Liver (tissue), 9 donors: ENCODE data around the gene NHSL2. TPM values are rescaled to one million over a fixed set of nuclear protein-coding genes. Genes with fewer than 3 reads are reported as not detected.

Experiments used
- DNase-seq: peaks from one replicate; pipeline ENCODE4 v3.0.0-alpha.2; 2017; ENCODE audit warnings: low spot score
- H3K27ac ChIP-seq, 2 donors: one replicate each; pipeline ENCODE4 v1.7.0; 2013; ENCODE audit warnings: inconsistent platforms in 2 of 2, low read length in 2 of 2, control low read depth in 1 of 2, low read depth in 1 of 2, mild to moderate bottlenecking in 1 of 2
- H3K27me3 ChIP-seq, 4 donors: one replicate each; pipeline versions ENCODE4 v1.6.1 to v1.7.0; 2013; ENCODE audit warnings: low read length in 3 of 4, inconsistent platforms in 1 of 4, mild to moderate bottlenecking in 1 of 4, moderate library complexity in 1 of 4; ENCODE audit not compliant: control insufficient read depth in 4 of 4, insufficient read depth in 4 of 4
- H3K36me3 ChIP-seq, 4 donors: one replicate each; pipeline versions ENCODE4 v1.6.1 to v1.7.0; 2013; ENCODE audit warnings: low read length in 3 of 4, mild to moderate bottlenecking in 3 of 4, low read depth in 1 of 4, moderate library complexity in 1 of 4; ENCODE audit not compliant: control insufficient read depth in 4 of 4, insufficient read depth in 3 of 4
- H3K4me1 ChIP-seq, 4 donors: one replicate each; pipeline versions ENCODE4 v1.6.1 to v1.7.0; 2013; ENCODE audit warnings: low read length in 3 of 4, mild to moderate bottlenecking in 3 of 4, moderate library complexity in 1 of 4; ENCODE audit not compliant: control insufficient read depth in 4 of 4, insufficient read depth in 4 of 4
- H3K4me3 ChIP-seq, 3 donors: one replicate each; pipeline versions ENCODE4 v1.6.1 to v1.7.0; 2013; ENCODE audit warnings: low read length in 3 of 3, control low read depth in 1 of 3, low read depth in 1 of 3, mild to moderate bottlenecking in 1 of 3
- H3K9ac ChIP-seq, 2 donors: one replicate each; pipeline ENCODE4 v1.7.0; 2013; ENCODE audit warnings: low read length in 2 of 2, mild to moderate bottlenecking in 2 of 2, moderate library complexity in 2 of 2, control low read depth in 1 of 2, low read depth in 1 of 2
- H3K9me3 ChIP-seq, 4 donors: one replicate each; pipeline versions ENCODE4 v1.6.1 to v1.7.0; 2013; ENCODE audit warnings: low read length in 3 of 4; ENCODE audit not compliant: control insufficient read depth in 4 of 4
- EGR1 ChIP-seq, 2 donors: IDR thresholded peaks; 2 replicates each; pipeline ENCODE4 v1.6.1; 2016 to 2018; ENCODE audit warnings: antibody characterized with exemption in 2 of 2, low read depth in 2 of 2
- FOXA1 ChIP-seq: IDR thresholded peaks from 2 replicates; pipeline ENCODE4 v1.6.1; 2016; ENCODE audit warnings: antibody characterized with exemption
- FOXA2 ChIP-seq: IDR thresholded peaks from 2 replicates; pipeline ENCODE4 v1.6.1; 2016; ENCODE audit warnings: antibody characterized with exemption
- HNF4A ChIP-seq, 2 donors: conservative IDR thresholded peaks; 2 replicates each; pipeline ENCODE4 v1.6.1; 2016; ENCODE audit warnings: antibody characterized with exemption in 2 of 2, mild to moderate bottlenecking in 2 of 2
- HNF4G ChIP-seq: IDR thresholded peaks from 2 replicates; pipeline ENCODE4 v1.6.1; 2016; ENCODE audit warnings: antibody characterized with exemption
- JUND ChIP-seq, 2 donors: IDR thresholded peaks; 2 replicates each; pipeline ENCODE4 v1.6.1; 2016; ENCODE audit warnings: antibody characterized with exemption in 2 of 2
- NR2F2 ChIP-seq: IDR thresholded peaks from 2 replicates; pipeline ENCODE4 v1.6.1; 2016; ENCODE audit warnings: antibody characterized with exemption
- RAD21 ChIP-seq, 2 donors: IDR thresholded peaks; 2 replicates each; pipeline ENCODE4 v1.6.1; 2016; ENCODE audit warnings: antibody characterized with exemption in 2 of 2, mild to moderate bottlenecking in 2 of 2
- REST ChIP-seq: IDR thresholded peaks from 2 replicates; pipeline ENCODE4 v1.6.1; 2016; ENCODE audit warnings: antibody characterized with exemption, mild to moderate bottlenecking
- RXRA ChIP-seq, 2 donors: IDR thresholded peaks; 2 replicates each; pipeline ENCODE4 v1.6.1; 2017 to 2018; ENCODE audit warnings: antibody characterized with exemption in 2 of 2, mild to moderate bottlenecking in 1 of 2
- SP1 ChIP-seq: IDR thresholded peaks from 2 replicates; pipeline ENCODE4 v1.6.1; 2018; ENCODE audit warnings: antibody characterized with exemption, mild to moderate bottlenecking
- TAF1 ChIP-seq: conservative IDR thresholded peaks from 2 replicates; pipeline ENCODE4 v1.6.1; 2016; ENCODE audit warnings: antibody characterized with exemption, mild to moderate bottlenecking
- YY1 ChIP-seq: IDR thresholded peaks from 2 replicates; pipeline ENCODE4 v1.6.1; 2016; ENCODE audit warnings: antibody characterized with exemption, mild to moderate bottlenecking
- WGBS: extraction: QIAGEN DNeasy Blood & Tissue Kit; methylation state at CpG from one replicate; pipeline ENCODE4 v1.1.7; 2013; 5-methylcytosine and 5-hydroxymethylcytosine counted together
- polyA plus RNA-seq, 2 donors: library from polyadenylated mRNA; stranded (reverse) in 1 of 2; unstranded in 1 of 2; fragments of 200-250 nt in 1 of 2; fragments of >200 nt in 1 of 2; fragmentation: Nextera tagmentation in 1 of 2; extraction: Ambion mirVana in 1 of 2; gene quantifications; one replicate each; pipeline versions ENCODE4 v1.2.1 to v1.2.3, GENCODE V29; 2013 to 2015
- total RNA-seq, 2 donors: library from RNA; depleted of rRNA; stranded (reverse); fragments of >200 nt; gene quantifications; one replicate each; pipeline ENCODE4 v1.2.3, GENCODE V29; 2014
- TF ChIP-seq, protein P1 (sequence below): IDR thresholded peaks from 2 replicates; pipeline ENCODE4 v1.6.1; 2016; ENCODE audit warnings: antibody characterized with exemption
- TF ChIP-seq, protein P2 (sequence below): fragments of 150-350 bp; IDR thresholded peaks from 2 replicates; pipeline ENCODE4 v1.5.1; 2017; ENCODE audit warnings: improper control_type of control experiment, low read depth, low read length; ENCODE audit not compliant: missing input control
- TF ChIP-seq, protein P3 (sequence below): IDR thresholded peaks from 2 replicates; pipeline ENCODE4 v1.6.1; 2016; ENCODE audit warnings: antibody characterized with exemption
- TF ChIP-seq, protein P4 (sequence below): IDR thresholded peaks from 2 replicates; pipeline ENCODE4 v1.6.1; 2016; ENCODE audit warnings: antibody characterized with exemption
- donor health status: healthy.
- donor health status: healthy.
- donor health status: healthy.
- donor health status: healthy.
- donor health status: healthy.

Gene NHSL2
- total and polyA plus RNA-seq, 4 donors = 0.45 to 1.3 (median 1.1) TPM

DNA sequence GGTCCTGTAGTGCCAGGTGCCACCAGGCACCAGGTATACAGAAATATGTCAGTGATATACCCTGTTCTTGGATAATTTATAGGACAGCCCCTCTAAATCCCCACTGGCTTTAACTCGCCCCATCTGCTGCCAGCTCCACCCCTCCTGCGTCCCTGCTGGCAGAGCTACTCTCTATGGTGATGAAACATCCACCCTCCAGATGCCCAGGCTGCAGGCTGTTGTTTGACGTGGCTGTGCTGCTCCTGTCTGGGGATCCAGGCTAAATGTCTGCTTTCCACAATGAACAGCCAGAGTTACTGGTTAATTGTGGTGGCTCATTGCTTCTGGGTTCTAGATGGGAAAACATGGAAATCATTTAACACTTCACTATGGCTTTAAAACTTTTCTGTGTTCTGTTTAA, 12.9 kb downstream of the NHSL2 start:
- H3K27me3 ChIP-seq = no peaks in the 10 kb centered on the region
- no peak overlapping the region for H3K9ac ChIP-seq
- H3K4me1 ChIP-seq = no peaks in the 10 kb centered on the region
- TF ChIP-seq NR2F2 = no peak
- no peak for TF ChIP-seq REST
- TF ChIP-seq, protein P1, sequence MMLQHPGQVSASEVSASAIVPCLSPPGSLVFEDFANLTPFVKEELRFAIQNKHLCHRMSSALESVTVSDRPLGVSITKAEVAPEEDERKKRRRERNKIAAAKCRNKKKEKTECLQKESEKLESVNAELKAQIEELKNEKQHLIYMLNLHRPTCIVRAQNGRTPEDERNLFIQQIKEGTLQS = no peak
- TF ChIP-seq, protein P2, sequence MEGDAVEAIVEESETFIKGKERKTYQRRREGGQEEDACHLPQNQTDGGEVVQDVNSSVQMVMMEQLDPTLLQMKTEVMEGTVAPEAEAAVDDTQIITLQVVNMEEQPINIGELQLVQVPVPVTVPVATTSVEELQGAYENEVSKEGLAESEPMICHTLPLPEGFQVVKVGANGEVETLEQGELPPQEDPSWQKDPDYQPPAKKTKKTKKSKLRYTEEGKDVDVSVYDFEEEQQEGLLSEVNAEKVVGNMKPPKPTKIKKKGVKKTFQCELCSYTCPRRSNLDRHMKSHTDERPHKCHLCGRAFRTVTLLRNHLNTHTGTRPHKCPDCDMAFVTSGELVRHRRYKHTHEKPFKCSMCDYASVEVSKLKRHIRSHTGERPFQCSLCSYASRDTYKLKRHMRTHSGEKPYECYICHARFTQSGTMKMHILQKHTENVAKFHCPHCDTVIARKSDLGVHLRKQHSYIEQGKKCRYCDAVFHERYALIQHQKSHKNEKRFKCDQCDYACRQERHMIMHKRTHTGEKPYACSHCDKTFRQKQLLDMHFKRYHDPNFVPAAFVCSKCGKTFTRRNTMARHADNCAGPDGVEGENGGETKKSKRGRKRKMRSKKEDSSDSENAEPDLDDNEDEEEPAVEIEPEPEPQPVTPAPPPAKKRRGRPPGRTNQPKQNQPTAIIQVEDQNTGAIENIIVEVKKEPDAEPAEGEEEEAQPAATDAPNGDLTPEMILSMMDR = no peak
- no peak for TF ChIP-seq JUND (IDR thresholded peaks at IDR 0.05)
- TF ChIP-seq FOXA1 = no peak
- no peak for TF ChIP-seq HNF4G
- no peak for TF ChIP-seq SP1
- no peak for TF ChIP-seq TAF1
- TF ChIP-seq FOXA2 = no peak
- TF ChIP-seq RAD21 (IDR thresholded peaks at IDR 0.05) = no peak
- TF ChIP-seq, protein P3, sequence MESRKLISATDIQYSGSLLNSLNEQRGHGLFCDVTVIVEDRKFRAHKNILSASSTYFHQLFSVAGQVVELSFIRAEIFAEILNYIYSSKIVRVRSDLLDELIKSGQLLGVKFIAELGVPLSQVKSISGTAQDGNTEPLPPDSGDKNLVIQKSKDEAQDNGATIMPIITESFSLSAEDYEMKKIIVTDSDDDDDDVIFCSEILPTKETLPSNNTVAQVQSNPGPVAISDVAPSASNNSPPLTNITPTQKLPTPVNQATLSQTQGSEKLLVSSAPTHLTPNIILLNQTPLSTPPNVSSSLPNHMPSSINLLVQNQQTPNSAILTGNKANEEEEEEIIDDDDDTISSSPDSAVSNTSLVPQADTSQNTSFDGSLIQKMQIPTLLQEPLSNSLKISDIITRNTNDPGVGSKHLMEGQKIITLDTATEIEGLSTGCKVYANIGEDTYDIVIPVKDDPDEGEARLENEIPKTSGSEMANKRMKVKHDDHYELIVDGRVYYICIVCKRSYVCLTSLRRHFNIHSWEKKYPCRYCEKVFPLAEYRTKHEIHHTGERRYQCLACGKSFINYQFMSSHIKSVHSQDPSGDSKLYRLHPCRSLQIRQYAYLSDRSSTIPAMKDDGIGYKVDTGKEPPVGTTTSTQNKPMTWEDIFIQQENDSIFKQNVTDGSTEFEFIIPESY = no peak
- 72% methylated on average over 3 of the region's 3 CpGs for WGBS
- no peaks in the 10 kb centered on the region for H3K36me3 ChIP-seq
- H3K4me3 ChIP-seq = no peak overlapping the region
- H3K27ac ChIP-seq = no peak overlapping the region
- no peak for DNase-seq
- no peaks in the 10 kb centered on the region for H3K9me3 ChIP-seq

- DNase-seq = no peak
- WGBS = 88% methylated on average over 7 of the region's 7 CpGs
- TF ChIP-seq REST (no peak), RXRA (IDR thresholded peaks at IDR 0.05) (no peak), YY1 (no peak), HNF4A (conservative IDR thresholded peaks at IDR 0.05) (no peak), SP1 (no peak), JUND (IDR thresholded peaks at IDR 0.05) (no peak), NR2F2 (no peak), HNF4G (no peak), EGR1 (IDR thresholded peaks at IDR 0.05; ENCODE audit: low read depth in 2 of 2) (no peak), RAD21 (IDR thresholded peaks at IDR 0.05) (no peak)
- TF ChIP-seq, protein P1 = no peak
- TF ChIP-seq, protein P4, sequence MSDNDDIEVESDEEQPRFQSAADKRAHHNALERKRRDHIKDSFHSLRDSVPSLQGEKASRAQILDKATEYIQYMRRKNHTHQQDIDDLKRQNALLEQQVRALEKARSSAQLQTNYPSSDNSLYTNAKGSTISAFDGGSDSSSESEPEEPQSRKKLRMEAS = no peak
- TF ChIP-seq, protein P2 = no peak
- no peak overlapping the region for H3K4me3 ChIP-seq
- no peaks in the 10 kb centered on the region for H3K9me3 ChIP-seq
- H3K27ac ChIP-seq = no peak overlapping the region
- no peak overlapping the region for H3K9ac ChIP-seq
- H3K4me1 ChIP-seq = no peaks in the 10 kb centered on the region
- no peaks in the 10 kb centered on the region for H3K36me3 ChIP-seq
- peaks cover 0 to 4% (median 0%) of the 10 kb centered on the region in 4 donors for H3K27me3 ChIP-seq
These were observed 16.4 kb downstream of the NHSL2 start for GRCh38 chrX:71927040-71927439.
